Erythroblast (primary cell): ENCODE results near the gene RIMKLB.

ENCODE experiments used
- GATA1 ChIP-seq: IDR thresholded peaks from 2 replicates; pipeline ENCODE4 v1.6.1; 2011; ENCODE audit warnings: low read depth, mild to moderate bottlenecking, control low read depth, low read length, moderate library complexity
- POLR2A ChIP-seq: IDR thresholded peaks from 2 replicates; pipeline ENCODE4 v1.6.1; 2011; ENCODE audit warnings: mild to moderate bottlenecking, low read length

GRCh38 chr12:8661016-8661415, 36.8 kb upstream of the RIMKLB start:
- TF ChIP-seq POLR2A (no peak), GATA1 (no peak)
